Upper lobe of right lung (tissue), 1 donor: ENCODE data around the gene DDX17. TPM values are rescaled to one million over a fixed set of nuclear protein-coding genes. Genes with fewer than 3 reads are reported as not detected.
A peak's percentile ranks its signal among the peaks of the same experiment; 100 is the strongest.

ENCODE experiments used
- ATAC-seq: fragments of 200-7000 bp; cut with Tn5 transposase; one replicate; pipeline ENCODE4 v1.9.1; 2020; ENCODE audit warnings: mild to moderate bottlenecking, moderate library complexity
- DNase-seq: peaks from one replicate; pipeline ENCODE4 v3.0.0-alpha.2; 2020
- H3K27ac ChIP-seq: fragments of 200-600 bp; one replicate; pipeline ENCODE4 v1.8.0; 2022
- H3K27me3 ChIP-seq: fragments of 200-600 bp; one replicate; pipeline ENCODE4 v1.8.0; 2022; ENCODE audit warnings: mild to moderate bottlenecking
- H3K36me3 ChIP-seq: fragments of 200-600 bp; one replicate; pipeline ENCODE4 v1.8.0; 2022
- H3K4me1 ChIP-seq: fragments of 200-600 bp; one replicate; pipeline ENCODE4 v1.8.0; 2022
- H3K4me3 ChIP-seq: fragments of 200-600 bp; one replicate; pipeline ENCODE4 v1.8.0; 2022; ENCODE audit warnings: mild to moderate bottlenecking
- H3K9me3 ChIP-seq: fragments of 200-600 bp; one replicate; pipeline ENCODE4 v1.8.0; 2022
- intact Hi-C: fragments of 100-400 bp; cut with DNase I; formaldehyde crosslinking; loops from one replicate; pipeline ENCODE4 v1.11.0; 2022
- total RNA-seq: library from RNA; stranded (reverse); fragmentation: NEBNext Ultra II Directional; extraction: Animal tissue kit (Norgen Biotek cat#: 25700); gene quantifications from one replicate; pipeline ENCODE4 v1.2.1, GENCODE V29; 2021
- TF ChIP-seq, protein P1 (sequence below): fragments of 200-600 bp; IDR thresholded peaks from one replicate; pipeline ENCODE4 v1.8.0; 2022; ENCODE audit warnings: antibody characterized with exemption
- donor health status: DM: no; HTN: yes; CAD: no; lungs with severe emphysema.

The DDX17 gene
- total RNA-seq, 1 donor from 2014 or later = 480 TPM

DNA sequence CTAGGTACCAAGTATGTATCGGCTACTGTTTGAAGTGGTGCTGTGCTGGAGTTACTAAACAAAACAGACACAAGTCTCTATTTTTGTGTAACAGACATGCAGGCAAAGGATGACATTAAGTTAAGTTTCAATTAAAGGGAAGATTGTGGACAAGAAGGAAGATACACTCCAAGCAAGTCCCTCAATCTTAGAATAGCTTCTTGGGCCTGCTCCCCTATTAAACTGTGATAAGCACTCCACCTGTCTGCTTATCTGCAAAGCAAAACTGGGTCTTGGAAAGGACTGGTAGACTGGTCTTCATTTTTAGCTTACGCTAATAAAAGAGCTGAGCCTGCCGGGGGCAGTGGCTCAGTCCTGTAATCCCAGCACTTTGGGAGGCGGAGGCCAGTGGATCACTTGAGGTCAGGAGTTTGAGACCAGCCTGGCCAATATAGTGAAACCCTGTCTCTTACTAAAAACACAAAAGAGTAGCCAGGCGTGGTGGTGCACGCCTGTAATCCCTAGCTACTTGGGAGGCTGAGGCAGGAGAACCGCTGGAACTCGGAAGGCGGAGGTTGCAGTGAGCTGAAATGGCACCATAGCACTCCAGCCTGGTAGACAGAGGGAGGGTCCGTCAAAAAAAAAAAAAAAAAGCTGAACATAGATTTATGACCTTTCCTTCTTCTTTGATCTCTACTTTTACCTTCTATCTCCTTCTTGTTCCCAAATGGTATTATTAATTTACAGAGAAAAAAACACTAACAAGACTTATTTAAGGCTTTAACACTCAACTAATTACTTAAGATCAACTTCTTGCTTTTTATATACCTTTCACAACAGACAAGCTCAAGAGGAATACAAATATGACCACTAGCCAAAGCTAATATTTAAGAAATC is 4.1 kb downstream of the DDX17 start:
- TF ChIP-seq, protein P1, sequence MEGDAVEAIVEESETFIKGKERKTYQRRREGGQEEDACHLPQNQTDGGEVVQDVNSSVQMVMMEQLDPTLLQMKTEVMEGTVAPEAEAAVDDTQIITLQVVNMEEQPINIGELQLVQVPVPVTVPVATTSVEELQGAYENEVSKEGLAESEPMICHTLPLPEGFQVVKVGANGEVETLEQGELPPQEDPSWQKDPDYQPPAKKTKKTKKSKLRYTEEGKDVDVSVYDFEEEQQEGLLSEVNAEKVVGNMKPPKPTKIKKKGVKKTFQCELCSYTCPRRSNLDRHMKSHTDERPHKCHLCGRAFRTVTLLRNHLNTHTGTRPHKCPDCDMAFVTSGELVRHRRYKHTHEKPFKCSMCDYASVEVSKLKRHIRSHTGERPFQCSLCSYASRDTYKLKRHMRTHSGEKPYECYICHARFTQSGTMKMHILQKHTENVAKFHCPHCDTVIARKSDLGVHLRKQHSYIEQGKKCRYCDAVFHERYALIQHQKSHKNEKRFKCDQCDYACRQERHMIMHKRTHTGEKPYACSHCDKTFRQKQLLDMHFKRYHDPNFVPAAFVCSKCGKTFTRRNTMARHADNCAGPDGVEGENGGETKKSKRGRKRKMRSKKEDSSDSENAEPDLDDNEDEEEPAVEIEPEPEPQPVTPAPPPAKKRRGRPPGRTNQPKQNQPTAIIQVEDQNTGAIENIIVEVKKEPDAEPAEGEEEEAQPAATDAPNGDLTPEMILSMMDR = no peak
- intact Hi-C loops = no loop called here
- DNase-seq (no peak), ATAC-seq (no peak)
- H3K4me3 ChIP-seq = peak overlapping the region; percentile 80
- H3K27me3 ChIP-seq = no peaks in the 10 kb centered on the region
- H3K4me1 ChIP-seq = peaks cover 47% of the 10 kb centered on the region
- H3K36me3 ChIP-seq = peaks cover 67% of the 10 kb centered on the region
- H3K9me3 ChIP-seq = no peaks in the 10 kb centered on the region
- H3K27ac ChIP-seq = no peak overlapping the region

DNA sequence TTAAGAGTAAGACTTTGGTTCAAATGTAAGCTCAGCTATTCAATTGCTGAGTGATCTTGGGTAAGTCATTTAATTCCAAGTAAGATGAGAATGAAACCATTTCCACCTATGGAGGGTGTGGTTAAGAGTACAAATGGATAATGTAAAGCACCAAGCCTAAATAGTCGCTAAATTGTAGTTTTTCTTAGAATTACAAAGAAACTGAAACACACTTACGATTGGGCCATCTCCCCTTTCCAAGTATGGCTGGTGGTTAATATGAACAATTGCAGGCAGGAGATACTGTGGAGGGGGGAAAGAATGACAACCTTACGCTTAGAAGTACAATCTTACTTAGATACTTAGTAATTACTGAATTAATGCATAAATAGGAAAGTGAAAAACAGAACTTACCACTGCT is 8.2 kb downstream of the DDX17 start:
- no peak for ATAC-seq
- Histone ChIP-seq H3K4me1 (peaks cover 29% of the 10 kb centered on the region), H3K27ac (no peak overlapping the region), H3K27me3 (no peaks in the 10 kb centered on the region), H3K36me3 (peaks cover 94% of the 10 kb centered on the region), H3K4me3 (no peak overlapping the region), H3K9me3 (no peaks in the 10 kb centered on the region)
- intact Hi-C loops = no loop called here
- DNase-seq = no peak
- TF ChIP-seq, protein P1 = no peak

DNA sequence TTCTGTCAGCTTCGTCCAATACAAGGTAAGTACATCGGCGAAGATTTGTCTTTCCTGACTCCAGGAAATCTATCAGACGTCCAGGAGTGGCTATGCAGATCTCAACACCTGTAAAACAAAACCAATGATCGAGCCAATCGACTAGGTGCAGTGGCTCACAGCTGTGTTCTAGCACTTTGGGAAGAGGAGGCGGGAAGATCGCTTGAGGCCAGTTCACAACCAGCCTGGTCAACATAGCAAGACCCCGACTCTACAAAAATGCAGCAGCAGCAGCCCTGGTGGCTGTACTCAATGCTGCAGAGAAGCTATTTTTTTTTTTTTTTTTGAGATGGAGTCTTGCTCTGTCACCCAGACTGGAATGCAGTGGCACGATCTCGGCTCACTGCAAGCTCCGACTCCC is 11.2 kb downstream of the DDX17 start:
- peaks cover 100% of the 10 kb centered on the region for H3K36me3 ChIP-seq
- no peak for ATAC-seq

DNA sequence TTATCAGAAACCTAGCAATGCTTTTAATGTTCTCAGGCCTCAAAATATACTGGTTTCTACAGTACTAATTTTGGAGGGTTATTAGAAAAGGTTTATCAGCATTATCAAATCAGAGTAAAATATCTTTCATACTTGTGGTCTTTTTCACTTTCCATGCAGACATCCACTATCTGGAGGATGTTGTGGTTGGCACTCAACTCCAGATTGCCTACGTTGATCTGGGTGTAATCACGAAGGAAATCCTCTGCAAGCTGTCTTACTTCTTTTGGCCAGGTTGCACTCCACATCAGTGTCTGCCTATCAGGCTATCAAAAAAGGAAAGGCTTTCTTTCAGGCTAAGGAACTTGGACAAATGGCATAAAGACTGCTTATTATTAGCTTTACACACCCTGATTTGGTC is 11.6 kb downstream of the DDX17 start:
- TF ChIP-seq, protein P1 = no peak
- no peaks in the 10 kb centered on the region for H3K27me3 ChIP-seq
- no peak overlapping the region for H3K4me3 ChIP-seq
- no peak overlapping the region for H3K27ac ChIP-seq
- DNase-seq (no peak), ATAC-seq (no peak)
- no peaks in the 10 kb centered on the region for H3K9me3 ChIP-seq
- peaks cover 100% of the 10 kb centered on the region for H3K36me3 ChIP-seq
- peaks cover 11% of the 10 kb centered on the region for H3K4me1 ChIP-seq
- intact Hi-C loops = no loop called here

More for the DNA sequence above, 11.2 kb downstream of the DDX17 start:
- Histone ChIP-seq H3K27me3 (no peaks in the 10 kb centered on the region), H3K27ac (no peak overlapping the region), H3K4me3 (no peak overlapping the region), H3K9me3 (no peaks in the 10 kb centered on the region), H3K4me1 (peaks cover 15% of the 10 kb centered on the region)
- TF ChIP-seq, protein P1 = no peak
- no peak for DNase-seq
- intact Hi-C loops = no loop called here

DNA sequence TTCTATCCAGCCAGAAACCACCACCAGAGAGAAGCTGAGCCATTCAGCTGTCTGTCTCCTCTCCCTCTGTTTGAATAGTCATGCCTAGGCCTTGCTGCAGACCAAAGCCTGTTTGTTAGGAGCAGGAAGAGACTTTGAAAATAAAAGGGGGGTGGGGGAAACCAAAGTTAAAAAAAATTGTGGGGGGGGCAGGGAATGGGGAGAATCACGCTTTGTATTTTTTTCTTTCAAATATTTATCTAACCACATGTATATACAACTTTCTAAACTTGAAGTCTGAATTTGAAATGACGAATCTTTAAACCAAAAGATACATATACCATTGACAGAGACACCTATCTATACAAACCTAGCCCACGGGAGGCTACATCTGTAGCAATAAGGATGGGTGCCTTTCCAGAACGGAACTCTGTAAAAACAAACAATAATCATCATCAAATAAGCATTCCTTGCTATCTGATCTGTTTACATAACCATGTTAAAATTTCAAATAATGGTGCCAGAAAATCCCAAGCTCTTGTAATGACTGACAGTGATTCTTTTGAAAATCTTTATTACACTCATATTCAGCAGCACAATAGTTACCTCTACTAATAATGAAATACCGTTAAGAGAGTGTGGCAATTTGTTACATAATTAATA is 14.3 kb downstream of the DDX17 start:
- no peaks in the 10 kb centered on the region for H3K27me3 ChIP-seq
- no peaks in the 10 kb centered on the region for H3K9me3 ChIP-seq
- intact Hi-C loops = no loop called here
- TF ChIP-seq, protein P1 = no peak
- no peak overlapping the region for H3K4me3 ChIP-seq
- DNase-seq (no peak), ATAC-seq (no peak)
- peaks cover 10% of the 10 kb centered on the region for H3K4me1 ChIP-seq
- peaks cover 100% of the 10 kb centered on the region for H3K36me3 ChIP-seq
- no peak overlapping the region for H3K27ac ChIP-seq
